ENCODE measurements around the gene SLIT1. TPM values are rescaled to one million over a fixed set of nuclear protein-coding genes. Genes with fewer than 3 reads are reported as not detected.

Gene SLIT1
- total RNA-seq, 4 donors from 2014 or later: under 0.01 to 0.78 (median 0.15) TPM

GRCh38 chr10:96982149-96982930 lies 203.4 kb downstream of the SLIT1 start:
- Histone ChIP-seq H3K4me1 (no peaks in the 10 kb centered on the region), H3K36me3 (peaks cover 0 to 13% of the 10 kb centered on the region in 2 donors), H3K9me3 (no peaks in the 10 kb centered on the region), H3K27me3 (no peaks in the 10 kb centered on the region), H3K4me3 (replicated peaks in 1 of 3) (no peak overlapping the region), H3K27ac (no peak overlapping the region)
- no peak for TF ChIP-seq CTCF (IDR thresholded peaks at IDR 0.05)
- no peak for TF ChIP-seq POLR2A (IDR thresholded peaks at IDR 0.05)
- DNase-seq: no peak
- intact Hi-C loops (cut with DNase I): no loop called here
- 94 to 95% methylated on average over 11 of the region's 12 CpGs for WGBS, 2 donors

GRCh38 chr10:96978621-96979154 lies 207.1 kb downstream of the SLIT1 start:
- Histone ChIP-seq H3K4me1 (no peaks in the 10 kb centered on the region), H3K27me3 (no peaks in the 10 kb centered on the region), H3K4me3 (replicated peaks in 1 of 3) (no peak overlapping the region), H3K27ac (no peak overlapping the region), H3K36me3 (peaks cover 0 to 13% of the 10 kb centered on the region in 2 donors), H3K9me3 (no peaks in the 10 kb centered on the region)
- intact Hi-C loops (cut with DNase I): no loop called here
- TF ChIP-seq CTCF (IDR thresholded peaks at IDR 0.05): no peak
- no peak for TF ChIP-seq POLR2A (IDR thresholded peaks at IDR 0.05)
- DNase-seq: no peak
- WGBS, 2 donors: 88 to 91% methylated on average over 3 of the region's 3 CpGs

DNA sequence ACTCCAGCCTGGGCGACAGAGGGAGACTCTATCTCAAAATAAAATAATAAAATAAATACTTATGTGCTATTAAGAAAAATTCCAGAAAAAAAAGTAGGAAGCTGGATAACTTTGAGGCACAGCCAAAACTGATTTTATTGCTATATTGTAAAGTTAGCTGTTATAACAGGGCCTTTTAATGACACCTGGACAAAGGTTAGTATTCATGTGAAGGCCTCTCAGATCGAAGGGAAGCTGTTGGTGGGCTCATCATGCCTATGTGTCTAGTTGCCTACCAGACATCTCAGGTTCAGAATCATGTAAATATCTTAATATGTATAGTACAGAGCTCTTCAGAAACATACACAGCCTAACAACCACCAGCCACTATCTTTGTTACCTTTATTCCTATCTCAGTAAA lies 210.6 kb downstream of the SLIT1 start:
- WGBS, 2 donors: 94 to 97% methylated on average over 2 of the region's 2 CpGs
- intact Hi-C loops (cut with DNase I): no loop called here
- no peak for DNase-seq
- TF ChIP-seq CTCF (IDR thresholded peaks at IDR 0.05) (no peak), POLR2A (IDR thresholded peaks at IDR 0.05) (no peak)
- H3K27me3 ChIP-seq: no peaks in the 10 kb centered on the region
- no peak overlapping the region for H3K4me3 ChIP-seq (replicated peaks in 1 of 3)
- H3K9me3 ChIP-seq: no peaks in the 10 kb centered on the region
- H3K4me1 ChIP-seq: no peaks in the 10 kb centered on the region
- no peaks in the 10 kb centered on the region for H3K36me3 ChIP-seq
- no peak overlapping the region for H3K27ac ChIP-seq

DNA sequence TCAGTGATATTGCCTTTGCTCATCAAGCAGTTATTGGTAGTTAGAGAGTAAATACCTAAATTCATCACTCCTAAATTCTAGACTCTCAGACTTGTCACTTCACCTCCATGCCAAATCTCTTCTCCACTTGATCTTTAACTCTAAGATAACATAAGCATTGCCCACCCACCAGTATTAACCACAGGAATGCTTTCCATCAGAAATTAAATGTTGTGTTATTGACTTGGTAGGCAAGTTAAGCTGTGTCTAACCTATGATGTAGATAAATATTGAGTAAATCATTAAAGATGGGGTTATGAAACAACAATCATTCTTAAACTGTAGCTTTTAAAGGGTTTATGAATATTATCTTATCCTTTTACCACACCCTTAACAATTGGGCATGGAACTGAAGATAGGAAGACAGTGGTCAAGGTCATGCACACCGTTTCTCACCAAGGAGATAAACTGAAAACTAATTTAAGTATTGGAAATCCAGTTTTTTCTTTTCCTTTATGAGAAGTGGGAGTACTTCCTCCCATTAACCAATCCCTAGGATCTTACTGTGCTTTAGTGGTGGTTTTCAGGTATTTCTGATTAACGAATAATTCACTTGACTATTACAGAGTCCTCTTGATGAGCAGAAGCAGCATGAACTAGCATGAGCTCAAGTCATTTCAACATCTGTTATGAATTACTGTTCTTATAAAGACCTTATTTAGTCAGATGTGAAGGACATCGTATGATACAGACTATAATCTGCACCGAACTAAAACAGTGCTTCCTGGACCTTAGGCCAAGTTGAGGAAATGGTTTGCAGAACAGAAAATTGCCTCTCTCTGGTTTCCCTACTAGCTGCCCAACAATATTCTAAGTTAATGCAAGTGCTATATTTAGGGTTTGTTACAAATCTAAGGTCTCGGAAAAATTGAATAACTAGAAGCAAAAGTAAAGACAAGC lies 211.7 kb downstream of the SLIT1 start:
- Histone ChIP-seq H3K27me3 (no peaks in the 10 kb centered on the region), H3K9me3 (no peaks in the 10 kb centered on the region), H3K4me3 (replicated peaks in 1 of 3) (no peak overlapping the region), H3K27ac (no peak overlapping the region), H3K4me1 (no peaks in the 10 kb centered on the region), H3K36me3 (no peaks in the 10 kb centered on the region)
- intact Hi-C loops (cut with DNase I): no loop called here
- TF ChIP-seq POLR2A (IDR thresholded peaks at IDR 0.05) (no peak), CTCF (IDR thresholded peaks at IDR 0.05) (no peak)
- 80 to 84% methylated on average over 5 of the region's 5 CpGs for WGBS, 2 donors
- no peak for DNase-seq

All from thyroid gland (tissue), 4 donors.